ENCODE measurements around the gene PAX9. TPM values are rescaled to one million over a fixed set of nuclear protein-coding genes. Genes with fewer than 3 reads are reported as not detected.

Gene PAX9
- total RNA-seq, 1 donor from 2014 or later, result 0.52 TPM

- Histone ChIP-seq H3K4me1 (ENCODE audit: control insufficient read depth in 3 of 3, insufficient read depth in 3 of 3, low read length in 3 of 3) (no peaks in the 10 kb centered on the region), H3K27me3 (ENCODE audit: control insufficient read depth in 3 of 3, insufficient read depth in 3 of 3, low read length in 3 of 3) (no peaks in the 10 kb centered on the region), H3K27ac (ENCODE audit: low read depth, low read length) (no peak overlapping the region), H3K9ac (ENCODE audit: low read depth in 1 of 3, low read length in 3 of 3) (no peak overlapping the region), H3K9me3 (ENCODE audit: control insufficient read depth in 3 of 3, low read length in 3 of 3) (no peaks in the 10 kb centered on the region), H3K4me3 (ENCODE audit: low read length in 3 of 3) (no peak overlapping the region), H3K36me3 (ENCODE audit: control insufficient read depth in 3 of 3, insufficient read depth in 3 of 3, low read length in 3 of 3) (no peaks in the 10 kb centered on the region)
These were observed 60.2 kb downstream of the PAX9 start for GRCh38 chr14:36721877-36722276.

- no peak overlapping the region for H3K9ac ChIP-seq (ENCODE audit: low read depth in 1 of 3, low read length in 3 of 3)
- H3K27me3 ChIP-seq (ENCODE audit: control insufficient read depth in 3 of 3, insufficient read depth in 3 of 3, low read length in 3 of 3), result no peaks in the 10 kb centered on the region
- H3K9me3 ChIP-seq (ENCODE audit: control insufficient read depth in 3 of 3, low read length in 3 of 3), result no peaks in the 10 kb centered on the region
- H3K4me3 ChIP-seq (ENCODE audit: low read length in 3 of 3), result no peak overlapping the region
- no peaks in the 10 kb centered on the region for H3K36me3 ChIP-seq (ENCODE audit: control insufficient read depth in 3 of 3, insufficient read depth in 3 of 3, low read length in 3 of 3)
- no peaks in the 10 kb centered on the region for H3K4me1 ChIP-seq (ENCODE audit: control insufficient read depth in 3 of 3, insufficient read depth in 3 of 3, low read length in 3 of 3)
- H3K27ac ChIP-seq (ENCODE audit: low read depth, low read length), result no peak overlapping the region
These were observed 61.9 kb downstream of the PAX9 start for GRCh38 chr14:36723530-36723929.

- Histone ChIP-seq H3K9ac (ENCODE audit: low read depth in 1 of 3, low read length in 3 of 3) (no peak overlapping the region), H3K27ac (ENCODE audit: low read depth, low read length) (no peak overlapping the region), H3K4me3 (ENCODE audit: low read length in 3 of 3) (no peak overlapping the region), H3K27me3 (ENCODE audit: control insufficient read depth in 3 of 3, insufficient read depth in 3 of 3, low read length in 3 of 3) (no peaks in the 10 kb centered on the region), H3K4me1 (ENCODE audit: control insufficient read depth in 3 of 3, insufficient read depth in 3 of 3, low read length in 3 of 3) (no peaks in the 10 kb centered on the region), H3K9me3 (ENCODE audit: control insufficient read depth in 3 of 3, low read length in 3 of 3) (no peaks in the 10 kb centered on the region), H3K36me3 (ENCODE audit: control insufficient read depth in 3 of 3, insufficient read depth in 3 of 3, low read length in 3 of 3) (no peaks in the 10 kb centered on the region)
These were observed 62.5 kb downstream of the PAX9 start for GRCh38 chr14:36724162-36724561.

GRCh38 chr14:36726128-36726527 lies 64.5 kb downstream of the PAX9 start:
- no peaks in the 10 kb centered on the region for H3K27me3 ChIP-seq (ENCODE audit: control insufficient read depth in 3 of 3, insufficient read depth in 3 of 3, low read length in 3 of 3)
- H3K27ac ChIP-seq (ENCODE audit: low read depth, low read length), result no peak overlapping the region
- H3K4me3 ChIP-seq (ENCODE audit: low read length in 3 of 3), result no peak overlapping the region
- H3K36me3 ChIP-seq (ENCODE audit: control insufficient read depth in 3 of 3, insufficient read depth in 3 of 3, low read length in 3 of 3), result no peaks in the 10 kb centered on the region
- no peak overlapping the region for H3K9ac ChIP-seq (ENCODE audit: low read depth in 1 of 3, low read length in 3 of 3)
- no peaks in the 10 kb centered on the region for H3K9me3 ChIP-seq (ENCODE audit: control insufficient read depth in 3 of 3, low read length in 3 of 3)
- no peaks in the 10 kb centered on the region for H3K4me1 ChIP-seq (ENCODE audit: control insufficient read depth in 3 of 3, insufficient read depth in 3 of 3, low read length in 3 of 3)

Other genes starting within 250 kb of the PAX9 start
- not detected for gene NKX2-1, start 141.6 kb upstream of the PAX9 start, total RNA-seq
- gene NKX2-8, start 79.2 kb upstream of the PAX9 start, total RNA-seq, result not detected